Putamen (tissue), 1 donor: ENCODE data around the gene DENND1A.
A peak's percentile ranks its signal among the peaks of the same experiment; 100 is the strongest.
"Not testable (repeated sequence)": the region's sequence is repeated elsewhere in the genome, so short reads cannot be mapped to it uniquely, and the experiment has no call there.

ENCODE experiments used
- DNase-seq: peaks from one replicate; pipeline ENCODE4 v3.0.0-alpha.2; 2016; ENCODE audit warnings: low spot score

The DENND1A gene

GRCh38 chr9:123652416-123652815 lies 277.5 kb downstream of the DENND1A start:
- DNase-seq = no peak

- no peak for DNase-seq
These were observed 278.1 kb downstream of the DENND1A start for GRCh38 chr9:123651871-123652270.

GRCh38 chr9:123651273-123651672 lies 278.7 kb downstream of the DENND1A start:
- no peak for DNase-seq

GRCh38 chr9:123649909-123650308 lies 280.0 kb downstream of the DENND1A start:
- DNase-seq = no peak

- no peak for DNase-seq
These were observed 282.8 kb downstream of the DENND1A start for GRCh38 chr9:123647145-123647544.

- DNase-seq = no peak
These were observed 284.2 kb downstream of the DENND1A start for GRCh38 chr9:123645762-123646161.

- DNase-seq = no peak
These were observed 284.8 kb downstream of the DENND1A start for GRCh38 chr9:123645126-123645525.

GRCh38 chr9:123643518-123643917 lies 286.4 kb downstream of the DENND1A start:
- no peak for DNase-seq

- peak; percentile 65 for DNase-seq
These were observed 287.3 kb downstream of the DENND1A start for GRCh38 chr9:123642291-123643278.

GRCh38 chr9:123640792-123641222 lies 289.1 kb downstream of the DENND1A start:
- no peak for DNase-seq

GRCh38 chr9:123639743-123640142 lies 290.2 kb downstream of the DENND1A start:
- no peak for DNase-seq

- DNase-seq = no peak
These were observed 291.8 kb downstream of the DENND1A start for GRCh38 chr9:123637945-123638634.

- no peak for DNase-seq
These were observed 292.4 kb downstream of the DENND1A start for GRCh38 chr9:123637606-123637944.

GRCh38 chr9:123636805-123637204 lies 293.1 kb downstream of the DENND1A start:
- not testable (repeated sequence) for DNase-seq

GRCh38 chr9:123631862-123632261 lies 298.1 kb downstream of the DENND1A start:
- DNase-seq = no peak

GRCh38 chr9:123630233-123630632 lies 299.7 kb downstream of the DENND1A start:
- DNase-seq = no peak

- DNase-seq = no peak
These were observed 300.4 kb downstream of the DENND1A start for GRCh38 chr9:123629531-123629930.

- no peak for DNase-seq
These were observed 307.1 kb downstream of the DENND1A start for GRCh38 chr9:123622711-123623241.

GRCh38 chr9:123620239-123620638 lies 309.7 kb downstream of the DENND1A start:
- DNase-seq = no peak

- no peak for DNase-seq
These were observed 311.8 kb downstream of the DENND1A start for GRCh38 chr9:123617952-123618678.

GRCh38 chr9:123617286-123617685 lies 312.6 kb downstream of the DENND1A start:
- no peak for DNase-seq

- no peak for DNase-seq
These were observed 313.2 kb downstream of the DENND1A start for GRCh38 chr9:123616707-123617106.
